Measurements from ENCODE around the gene RERE. TPM values are rescaled to one million over a fixed set of nuclear protein-coding genes. Genes with fewer than 3 reads are reported as not detected.

The RERE gene
- total RNA-seq, 2 donors from 2014 or later = 96.0 to 105 TPM

DNA sequence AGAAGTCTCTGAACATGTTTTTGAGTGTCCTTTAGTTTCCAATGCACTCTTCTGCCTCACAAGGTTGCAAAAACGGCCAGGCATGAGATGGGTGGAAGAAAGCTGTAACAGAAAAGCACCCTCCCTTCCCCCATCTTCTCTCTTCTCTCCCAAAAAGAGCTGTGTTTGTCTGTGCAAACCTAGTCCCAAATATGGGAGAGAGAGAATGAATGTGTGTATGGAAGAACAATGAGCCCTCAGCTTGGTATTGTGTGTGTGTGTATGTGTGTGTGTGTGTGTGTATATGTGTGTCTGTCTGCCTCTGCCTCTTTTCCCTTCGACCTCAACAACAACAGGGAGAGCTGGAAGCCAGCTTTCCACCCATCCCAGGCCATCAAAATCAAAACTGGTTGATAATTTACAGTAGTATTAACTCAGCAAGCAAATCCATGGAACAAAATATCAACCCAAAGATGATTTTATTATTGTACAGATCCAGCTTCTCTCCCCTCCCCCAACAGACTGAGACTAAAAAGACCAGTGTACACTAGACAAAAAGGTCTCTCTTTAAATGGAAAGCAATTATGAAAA is 1.8 kb downstream of the RERE start:
- peak overlapping the region; percentile 83 for H3K27ac ChIP-seq
- H3K4me3 ChIP-seq = no peak overlapping the region
- H3K27me3 ChIP-seq = no peaks in the 10 kb centered on the region
- intact Hi-C loops (cut with DNase I) = no loop called here
- no peaks in the 10 kb centered on the region for H3K36me3 ChIP-seq
- TF ChIP-seq, protein P1, sequence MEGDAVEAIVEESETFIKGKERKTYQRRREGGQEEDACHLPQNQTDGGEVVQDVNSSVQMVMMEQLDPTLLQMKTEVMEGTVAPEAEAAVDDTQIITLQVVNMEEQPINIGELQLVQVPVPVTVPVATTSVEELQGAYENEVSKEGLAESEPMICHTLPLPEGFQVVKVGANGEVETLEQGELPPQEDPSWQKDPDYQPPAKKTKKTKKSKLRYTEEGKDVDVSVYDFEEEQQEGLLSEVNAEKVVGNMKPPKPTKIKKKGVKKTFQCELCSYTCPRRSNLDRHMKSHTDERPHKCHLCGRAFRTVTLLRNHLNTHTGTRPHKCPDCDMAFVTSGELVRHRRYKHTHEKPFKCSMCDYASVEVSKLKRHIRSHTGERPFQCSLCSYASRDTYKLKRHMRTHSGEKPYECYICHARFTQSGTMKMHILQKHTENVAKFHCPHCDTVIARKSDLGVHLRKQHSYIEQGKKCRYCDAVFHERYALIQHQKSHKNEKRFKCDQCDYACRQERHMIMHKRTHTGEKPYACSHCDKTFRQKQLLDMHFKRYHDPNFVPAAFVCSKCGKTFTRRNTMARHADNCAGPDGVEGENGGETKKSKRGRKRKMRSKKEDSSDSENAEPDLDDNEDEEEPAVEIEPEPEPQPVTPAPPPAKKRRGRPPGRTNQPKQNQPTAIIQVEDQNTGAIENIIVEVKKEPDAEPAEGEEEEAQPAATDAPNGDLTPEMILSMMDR (IDR thresholded peaks at IDR 0.05) = no peak
- H3K9me3 ChIP-seq = no peaks in the 10 kb centered on the region
- peak; percentile 40 for DNase-seq
- H3K9ac ChIP-seq (ENCODE audit: low read depth in 2 of 2, low read length in 2 of 2) = peak overlapping the region in 1 of 2 donors; percentile 62
- H3K4me1 ChIP-seq = peaks cover 3% of the 10 kb centered on the region

DNA sequence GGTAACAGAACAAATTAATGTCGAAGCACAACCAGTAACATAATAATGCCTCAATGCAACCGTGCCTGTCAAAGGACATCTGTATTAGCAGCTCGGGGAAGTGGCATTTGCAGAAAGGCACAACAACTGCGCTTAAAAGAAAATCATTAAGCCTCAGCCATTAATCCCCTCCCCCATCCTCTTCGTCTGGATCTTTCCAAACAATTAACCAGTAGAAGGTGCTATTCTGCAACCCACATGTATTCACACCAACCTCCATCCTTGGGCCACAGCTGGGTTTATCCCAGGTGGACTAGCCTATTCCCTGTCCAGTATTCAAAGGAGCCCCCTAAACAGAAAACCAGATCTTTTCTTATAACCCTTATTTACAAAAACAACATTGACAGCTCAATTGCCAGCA is 2.6 kb downstream of the RERE start:
- peaks cover 3% of the 10 kb centered on the region for H3K4me1 ChIP-seq
- no peaks in the 10 kb centered on the region for H3K9me3 ChIP-seq
- H3K36me3 ChIP-seq = no peaks in the 10 kb centered on the region
- H3K27me3 ChIP-seq = no peaks in the 10 kb centered on the region
- H3K4me3 ChIP-seq = no peak overlapping the region
- no peak for DNase-seq
- intact Hi-C loops (cut with DNase I) = no loop called here
- peak overlapping the region; percentile 5 for H3K27ac ChIP-seq
- H3K9ac ChIP-seq (ENCODE audit: low read depth in 2 of 2, low read length in 2 of 2) = peak overlapping the region in 1 of 2 donors; percentile 49
- TF ChIP-seq, protein P1 (IDR thresholded peaks at IDR 0.05) = no peak

DNA sequence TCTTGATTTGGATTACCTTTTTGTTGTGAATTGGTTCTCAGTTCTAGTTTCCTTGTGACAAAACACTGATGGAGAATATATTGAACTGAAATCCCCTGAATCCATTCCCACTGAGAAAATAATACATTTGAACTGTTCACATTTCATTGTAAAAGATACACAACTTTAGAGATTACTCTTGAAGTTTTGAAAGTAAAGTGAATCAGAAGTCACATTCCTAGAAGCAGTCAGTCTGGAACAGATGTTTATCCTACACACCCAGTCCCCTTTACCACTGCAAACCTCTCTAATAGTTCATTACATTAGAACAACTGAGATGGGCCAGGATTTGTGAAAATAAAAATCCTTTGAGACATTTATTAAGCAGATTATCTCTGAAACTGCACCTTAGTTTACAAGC is 3.4 kb downstream of the RERE start:
- TF ChIP-seq, protein P1 (IDR thresholded peaks at IDR 0.05) = no peak
- H3K9me3 ChIP-seq = no peaks in the 10 kb centered on the region
- H3K4me1 ChIP-seq = peaks cover 3% of the 10 kb centered on the region
- H3K27ac ChIP-seq = no peak overlapping the region
- no peak overlapping the region for H3K9ac ChIP-seq (ENCODE audit: low read depth in 2 of 2, low read length in 2 of 2)
- no peaks in the 10 kb centered on the region for H3K27me3 ChIP-seq
- no peak for DNase-seq
- no peaks in the 10 kb centered on the region for H3K36me3 ChIP-seq
- intact Hi-C loops (cut with DNase I) = no loop called here
- H3K4me3 ChIP-seq = no peak overlapping the region

DNA sequence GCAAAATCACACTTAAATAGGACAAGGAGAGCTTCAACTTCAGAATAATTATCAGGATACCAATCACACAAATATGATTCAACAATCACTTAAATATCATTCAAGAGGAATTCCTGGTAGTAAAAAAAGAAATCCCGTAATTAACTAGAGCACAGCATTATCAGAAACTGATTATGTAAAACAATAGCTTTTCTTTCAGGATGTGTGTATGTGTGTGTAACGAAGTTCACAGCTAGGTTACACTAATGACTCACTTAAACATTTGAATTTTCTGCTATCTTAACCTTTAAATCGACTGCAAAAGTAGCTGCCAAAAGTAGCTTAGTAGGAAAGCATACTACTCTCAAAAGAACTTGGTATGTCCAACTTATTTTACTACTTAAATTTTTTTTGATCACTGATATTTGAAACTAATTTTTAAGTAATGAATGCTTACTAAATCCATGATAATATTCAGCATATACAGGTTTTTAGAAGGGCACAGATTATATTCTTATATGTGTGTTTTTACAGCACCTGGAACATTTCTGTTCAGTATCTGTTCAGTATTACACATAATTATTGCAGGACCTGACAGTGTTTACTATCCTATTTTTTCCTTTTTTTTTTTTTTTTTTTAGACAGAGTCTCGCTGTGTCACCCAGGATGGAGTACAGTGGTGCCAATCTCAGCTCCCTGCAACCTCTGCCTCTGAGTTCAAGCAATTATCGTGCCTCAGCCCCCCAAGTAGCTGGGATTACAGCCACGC is 4.2 kb downstream of the RERE start:
- Histone ChIP-seq H3K9me3 (no peaks in the 10 kb centered on the region), H3K27ac (no peak overlapping the region), H3K27me3 (no peaks in the 10 kb centered on the region), H3K4me3 (no peak overlapping the region), H3K36me3 (no peaks in the 10 kb centered on the region), H3K9ac (ENCODE audit: low read depth in 2 of 2, low read length in 2 of 2) (no peak overlapping the region), H3K4me1 (no peaks in the 10 kb centered on the region)
- TF ChIP-seq, protein P1 (IDR thresholded peaks at IDR 0.05) = no peak
- intact Hi-C loops (cut with DNase I) = no loop called here
- no peak for DNase-seq

DNA sequence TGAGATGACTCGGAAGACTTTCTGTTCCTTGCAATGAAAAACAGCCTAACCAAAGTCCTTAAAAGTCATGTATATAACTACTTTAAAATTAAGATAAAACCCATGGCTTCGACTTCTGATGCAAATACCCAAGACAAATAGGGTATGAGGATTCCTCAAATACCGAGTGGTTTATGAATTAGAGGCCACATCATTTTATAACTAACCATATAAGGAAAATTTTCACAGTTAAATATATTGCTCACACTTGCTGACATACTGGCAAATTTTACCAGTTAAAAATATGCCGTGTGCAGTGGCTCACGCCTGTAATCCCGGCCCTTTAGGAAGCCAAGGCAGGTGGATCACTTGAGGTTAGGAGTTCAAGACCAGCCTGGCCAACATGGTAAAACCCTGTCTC is 5.4 kb downstream of the RERE start:
- H3K27ac ChIP-seq = no peak overlapping the region
- intact Hi-C loops (cut with DNase I) = no loop called here
- H3K36me3 ChIP-seq = no peaks in the 10 kb centered on the region
- no peak overlapping the region for H3K4me3 ChIP-seq
- no peaks in the 10 kb centered on the region for H3K4me1 ChIP-seq
- TF ChIP-seq, protein P1 (IDR thresholded peaks at IDR 0.05) = no peak
- no peaks in the 10 kb centered on the region for H3K9me3 ChIP-seq
- no peak overlapping the region for H3K9ac ChIP-seq (ENCODE audit: low read depth in 2 of 2, low read length in 2 of 2)
- no peaks in the 10 kb centered on the region for H3K27me3 ChIP-seq
- no peak for DNase-seq
